ENCODE measurements around the gene RAMACL.
A peak's percentile ranks its signal among the peaks of the same experiment; 100 is the strongest.
"Not testable (repeated sequence)": the region's sequence is repeated elsewhere in the genome, so short reads cannot be mapped to it uniquely, and the experiment has no call there.

Gene RAMACL

GRCh38 chr6:166586424-166587156 is at the start of gene RAMACL:
RAMACL (minus strand) TSS chr6:166586678; CDS start chr6:166586477, 201 bp downstream.
- DNase-seq (ENCODE audit: low read depth), result no peak

- DNase-seq (ENCODE audit: low read depth), result no peak
These were observed 48.8 kb upstream of the RAMACL start for GRCh38 chr6:166635013-166635970.

- not testable (repeated sequence) for DNase-seq (ENCODE audit: low read depth)
These were observed 48.1 kb upstream of the RAMACL start for GRCh38 chr6:166634581-166634980.

- DNase-seq (ENCODE audit: low read depth), result no peak
These were observed 47.5 kb upstream of the RAMACL start for GRCh38 chr6:166633732-166634535.

GRCh38 chr6:166632731-166633130 is 46.3 kb upstream of the RAMACL start:
- no peak for DNase-seq (ENCODE audit: low read depth)

- DNase-seq (ENCODE audit: low read depth), result no peak
These were observed 44.0 kb upstream of the RAMACL start for GRCh38 chr6:166630462-166630861.

- no peak for DNase-seq (ENCODE audit: low read depth)
These were observed 43.1 kb upstream of the RAMACL start for GRCh38 chr6:166629628-166630027.

- DNase-seq (ENCODE audit: low read depth), result no peak
These were observed 41.7 kb upstream of the RAMACL start for GRCh38 chr6:166627875-166628801.

- DNase-seq (ENCODE audit: low read depth), result peak; percentile 100
These were observed 40.8 kb upstream of the RAMACL start, which contains the start of gene RPS6KA2 for GRCh38 chr6:166627033-166627874. RPS6KA2 (minus strand) TSS chr6:166627251; CDS start chr6:166627019, 232 bp downstream.

GRCh38 chr6:166626177-166627032 is 39.9 kb upstream of the RAMACL start:
- no peak for DNase-seq (ENCODE audit: low read depth)

GRCh38 chr6:166625356-166625755 is 38.9 kb upstream of the RAMACL start:
- DNase-seq (ENCODE audit: low read depth), result no peak

GRCh38 chr6:166624275-166624674 is 37.8 kb upstream of the RAMACL start:
- no peak for DNase-seq (ENCODE audit: low read depth)

GRCh38 chr6:166623318-166623717 is 36.8 kb upstream of the RAMACL start:
- DNase-seq (ENCODE audit: low read depth), result no peak

GRCh38 chr6:166621114-166621540 is 34.6 kb upstream of the RAMACL start:
- DNase-seq (ENCODE audit: low read depth), result no peak

GRCh38 chr6:166620478-166621113 is 34.1 kb upstream of the RAMACL start:
- no peak for DNase-seq (ENCODE audit: low read depth)

GRCh38 chr6:166619912-166620311 is 33.4 kb upstream of the RAMACL start:
- no peak for DNase-seq (ENCODE audit: low read depth)

- no peak for DNase-seq (ENCODE audit: low read depth)
These were observed 32.6 kb upstream of the RAMACL start for GRCh38 chr6:166618866-166619761.

All from stimulated activated CD8-positive, alpha-beta memory T cell treated with anti-CD3 and anti-CD28 coated beads, Interleukin-12 subunit alpha, Interleukin-12 subunit beta, amount 100 ng/mL, for 1 hour (primary cell).